Measurements from ENCODE around the gene EYA4. TPM values are rescaled to one million over a fixed set of nuclear protein-coding genes. Genes with fewer than 3 reads are reported as not detected.

Gene EYA4
- total RNA-seq, 1 experiment from 2014 or later: 0.24 TPM

DNA sequence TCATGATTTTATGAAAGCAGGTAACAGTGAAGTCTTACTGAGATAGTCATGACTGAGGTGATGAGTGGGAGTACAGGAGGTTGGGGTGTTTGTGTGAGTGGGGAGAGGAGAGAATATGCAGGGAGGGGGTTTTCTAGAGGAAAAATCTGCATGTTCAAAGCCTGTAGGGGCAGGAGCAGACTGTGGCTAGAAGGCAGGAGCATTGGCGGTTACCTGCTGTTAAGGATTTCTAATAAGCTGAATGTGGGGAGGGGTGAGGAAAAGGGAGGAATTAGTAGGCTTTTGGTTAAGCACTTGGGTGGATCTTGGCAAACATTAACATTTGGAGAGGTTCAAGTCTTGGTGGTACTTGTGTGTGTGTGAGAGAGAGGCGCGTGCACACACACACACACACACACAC lies 70.8 kb downstream of the EYA4 start (continued):
- TF ChIP-seq, protein P1, sequence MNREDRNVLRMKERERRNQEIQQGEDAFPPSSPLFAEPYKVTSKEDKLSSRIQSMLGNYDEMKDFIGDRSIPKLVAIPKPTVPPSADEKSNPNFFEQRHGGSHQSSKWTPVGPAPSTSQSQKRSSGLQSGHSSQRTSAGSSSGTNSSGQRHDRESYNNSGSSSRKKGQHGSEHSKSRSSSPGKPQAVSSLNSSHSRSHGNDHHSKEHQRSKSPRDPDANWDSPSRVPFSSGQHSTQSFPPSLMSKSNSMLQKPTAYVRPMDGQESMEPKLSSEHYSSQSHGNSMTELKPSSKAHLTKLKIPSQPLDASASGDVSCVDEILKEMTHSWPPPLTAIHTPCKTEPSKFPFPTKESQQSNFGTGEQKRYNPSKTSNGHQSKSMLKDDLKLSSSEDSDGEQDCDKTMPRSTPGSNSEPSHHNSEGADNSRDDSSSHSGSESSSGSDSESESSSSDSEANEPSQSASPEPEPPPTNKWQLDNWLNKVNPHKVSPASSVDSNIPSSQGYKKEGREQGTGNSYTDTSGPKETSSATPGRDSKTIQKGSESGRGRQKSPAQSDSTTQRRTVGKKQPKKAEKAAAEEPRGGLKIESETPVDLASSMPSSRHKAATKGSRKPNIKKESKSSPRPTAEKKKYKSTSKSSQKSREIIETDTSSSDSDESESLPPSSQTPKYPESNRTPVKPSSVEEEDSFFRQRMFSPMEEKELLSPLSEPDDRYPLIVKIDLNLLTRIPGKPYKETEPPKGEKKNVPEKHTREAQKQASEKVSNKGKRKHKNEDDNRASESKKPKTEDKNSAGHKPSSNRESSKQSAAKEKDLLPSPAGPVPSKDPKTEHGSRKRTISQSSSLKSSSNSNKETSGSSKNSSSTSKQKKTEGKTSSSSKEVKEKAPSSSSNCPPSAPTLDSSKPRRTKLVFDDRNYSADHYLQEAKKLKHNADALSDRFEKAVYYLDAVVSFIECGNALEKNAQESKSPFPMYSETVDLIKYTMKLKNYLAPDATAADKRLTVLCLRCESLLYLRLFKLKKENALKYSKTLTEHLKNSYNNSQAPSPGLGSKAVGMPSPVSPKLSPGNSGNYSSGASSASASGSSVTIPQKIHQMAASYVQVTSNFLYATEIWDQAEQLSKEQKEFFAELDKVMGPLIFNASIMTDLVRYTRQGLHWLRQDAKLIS (CRISPR knock-in tag; IDR thresholded peaks at IDR 0.05; ENCODE audit: borderline replicate concordance): no peak
- TF ChIP-seq ZNF232 (CRISPR knock-in tag; IDR thresholded peaks at IDR 0.05): no peak
- no peak for TF ChIP-seq ZBTB21 (CRISPR knock-in tag; IDR thresholded peaks at IDR 0.05; ENCODE audit: borderline replicate concordance)

DNA sequence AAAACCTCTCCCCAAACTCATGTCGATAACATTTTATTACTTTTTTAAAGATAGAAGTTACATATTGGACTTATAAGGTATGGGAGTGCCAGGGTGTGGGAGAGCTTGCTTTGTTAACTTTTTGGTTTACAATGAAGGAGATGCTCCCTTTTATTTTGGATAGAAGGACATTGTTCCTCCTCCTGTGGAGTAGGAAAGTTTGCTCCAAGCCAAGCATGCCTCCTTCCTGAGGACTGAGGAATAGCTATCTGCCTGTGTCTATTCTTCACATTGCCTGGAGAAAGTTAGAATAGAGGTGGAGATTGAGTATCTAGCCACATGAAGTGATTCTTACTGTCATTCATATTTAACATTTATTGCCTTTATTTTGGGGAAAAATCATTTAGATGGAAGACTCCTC lies 71.9 kb downstream of the EYA4 start:
- H3K27me3 Mint-ChIP-seq (ENCODE audit: low read depth): no peaks in the 10 kb centered on the region
- DNase-seq (ENCODE audit: low spot score) (no peak), ATAC-seq (peak; percentile 90)
- H3K4me3 Mint-ChIP-seq: no peak overlapping the region
- peaks cover 22% of the 10 kb centered on the region for H3K4me1 Mint-ChIP-seq
- peaks cover under 1% of the 10 kb centered on the region for H3K36me3 Mint-ChIP-seq
- H3K27ac Mint-ChIP-seq: no peak overlapping the region; the same call in 1 of the 2 replicates
- ChIA-PET CTCF (interaction anchor here (0.6 to 2.3 kb wide), 6 partner anchors 97 to 376 kb away, joined by 3 to 8 read pairs (median 3); no protein-coding TSS in a partner anchor), POLR2A (no interaction called here)
- H3K9me3 Mint-ChIP-seq: peaks cover 5% of the 10 kb centered on the region
- TF ChIP-seq, protein P2, sequence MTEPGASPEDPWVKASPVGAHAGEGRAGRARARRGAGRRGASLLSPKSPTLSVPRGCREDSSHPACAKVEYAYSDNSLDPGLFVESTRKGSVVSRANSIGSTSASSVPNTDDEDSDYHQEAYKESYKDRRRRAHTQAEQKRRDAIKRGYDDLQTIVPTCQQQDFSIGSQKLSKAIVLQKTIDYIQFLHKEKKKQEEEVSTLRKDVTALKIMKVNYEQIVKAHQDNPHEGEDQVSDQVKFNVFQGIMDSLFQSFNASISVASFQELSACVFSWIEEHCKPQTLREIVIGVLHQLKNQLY (CRISPR knock-in tag; IDR thresholded peaks at IDR 0.05): no peak
- no peak for TF ChIP-seq JUN (CRISPR knock-in tag; IDR thresholded peaks at IDR 0.05)

DNA sequence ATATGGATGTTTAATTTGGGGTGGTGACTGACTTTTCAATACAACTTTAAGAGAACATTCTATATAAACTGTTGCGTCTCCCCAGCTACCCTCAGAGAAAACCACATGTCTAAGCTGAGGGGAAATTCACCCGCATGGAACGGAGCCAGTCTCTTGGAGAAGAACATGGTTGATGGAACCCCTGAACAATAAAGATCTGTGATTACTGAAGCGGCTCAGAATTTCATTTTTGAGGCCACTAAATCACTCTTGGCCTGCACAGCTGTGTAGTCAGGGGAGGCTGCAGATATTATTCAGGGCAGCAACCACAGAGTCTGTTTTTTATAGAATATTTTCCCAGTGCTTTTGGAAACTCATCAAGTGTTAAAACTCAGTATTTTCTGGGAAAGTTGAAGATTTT lies 73.8 kb downstream of the EYA4 start:
- Mint-ChIP-seq H3K27me3 (ENCODE audit: low read depth) (no peaks in the 10 kb centered on the region), H3K27ac (no peak overlapping the region), H3K4me3 (no peak overlapping the region), H3K4me1 (peaks cover 26% of the 10 kb centered on the region), H3K36me3 (no peaks in the 10 kb centered on the region), H3K9me3 (no peaks in the 10 kb centered on the region)
- no peak for ATAC-seq
- POLR2A ChIA-PET: no interaction called here
- CTCF ChIA-PET: no interaction called here
- no peak for DNase-seq (ENCODE audit: low spot score)
- TF ChIP-seq, protein P3, sequence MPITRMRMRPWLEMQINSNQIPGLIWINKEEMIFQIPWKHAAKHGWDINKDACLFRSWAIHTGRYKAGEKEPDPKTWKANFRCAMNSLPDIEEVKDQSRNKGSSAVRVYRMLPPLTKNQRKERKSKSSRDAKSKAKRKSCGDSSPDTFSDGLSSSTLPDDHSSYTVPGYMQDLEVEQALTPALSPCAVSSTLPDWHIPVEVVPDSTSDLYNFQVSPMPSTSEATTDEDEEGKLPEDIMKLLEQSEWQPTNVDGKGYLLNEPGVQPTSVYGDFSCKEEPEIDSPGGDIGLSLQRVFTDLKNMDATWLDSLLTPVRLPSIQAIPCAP (CRISPR knock-in tag; IDR thresholded peaks at IDR 0.05): no peak
- TF ChIP-seq, protein P4, sequence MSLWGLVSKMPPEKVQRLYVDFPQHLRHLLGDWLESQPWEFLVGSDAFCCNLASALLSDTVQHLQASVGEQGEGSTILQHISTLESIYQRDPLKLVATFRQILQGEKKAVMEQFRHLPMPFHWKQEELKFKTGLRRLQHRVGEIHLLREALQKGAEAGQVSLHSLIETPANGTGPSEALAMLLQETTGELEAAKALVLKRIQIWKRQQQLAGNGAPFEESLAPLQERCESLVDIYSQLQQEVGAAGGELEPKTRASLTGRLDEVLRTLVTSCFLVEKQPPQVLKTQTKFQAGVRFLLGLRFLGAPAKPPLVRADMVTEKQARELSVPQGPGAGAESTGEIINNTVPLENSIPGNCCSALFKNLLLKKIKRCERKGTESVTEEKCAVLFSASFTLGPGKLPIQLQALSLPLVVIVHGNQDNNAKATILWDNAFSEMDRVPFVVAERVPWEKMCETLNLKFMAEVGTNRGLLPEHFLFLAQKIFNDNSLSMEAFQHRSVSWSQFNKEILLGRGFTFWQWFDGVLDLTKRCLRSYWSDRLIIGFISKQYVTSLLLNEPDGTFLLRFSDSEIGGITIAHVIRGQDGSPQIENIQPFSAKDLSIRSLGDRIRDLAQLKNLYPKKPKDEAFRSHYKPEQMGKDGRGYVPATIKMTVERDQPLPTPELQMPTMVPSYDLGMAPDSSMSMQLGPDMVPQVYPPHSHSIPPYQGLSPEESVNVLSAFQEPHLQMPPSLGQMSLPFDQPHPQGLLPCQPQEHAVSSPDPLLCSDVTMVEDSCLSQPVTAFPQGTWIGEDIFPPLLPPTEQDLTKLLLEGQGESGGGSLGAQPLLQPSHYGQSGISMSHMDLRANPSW (CRISPR knock-in tag; conservative IDR thresholded peaks at IDR 0.05; ENCODE audit: low read depth): no peak
- TF ChIP-seq ZNF423 (CRISPR knock-in tag; IDR thresholded peaks at IDR 0.05) (no peak), NFYB (CRISPR knock-in tag; conservative IDR thresholded peaks at IDR 0.05; ENCODE audit: low read depth) (no peak), FOXK1 (CRISPR knock-in tag; IDR thresholded peaks at IDR 0.05) (no peak), CREB1 (CRISPR knock-in tag; IDR thresholded peaks at IDR 0.05) (no peak), GABPB1 (CRISPR knock-in tag; IDR thresholded peaks at IDR 0.05) (no peak), KAT7 (CRISPR knock-in tag; IDR thresholded peaks at IDR 0.05; ENCODE audit: borderline replicate concordance) (no peak), CREM (CRISPR knock-in tag; IDR thresholded peaks at IDR 0.05) (no peak), ZNF396 (CRISPR knock-in tag; IDR thresholded peaks at IDR 0.05; ENCODE audit: borderline replicate concordance) (no peak)
- TF ChIP-seq, protein P5, sequence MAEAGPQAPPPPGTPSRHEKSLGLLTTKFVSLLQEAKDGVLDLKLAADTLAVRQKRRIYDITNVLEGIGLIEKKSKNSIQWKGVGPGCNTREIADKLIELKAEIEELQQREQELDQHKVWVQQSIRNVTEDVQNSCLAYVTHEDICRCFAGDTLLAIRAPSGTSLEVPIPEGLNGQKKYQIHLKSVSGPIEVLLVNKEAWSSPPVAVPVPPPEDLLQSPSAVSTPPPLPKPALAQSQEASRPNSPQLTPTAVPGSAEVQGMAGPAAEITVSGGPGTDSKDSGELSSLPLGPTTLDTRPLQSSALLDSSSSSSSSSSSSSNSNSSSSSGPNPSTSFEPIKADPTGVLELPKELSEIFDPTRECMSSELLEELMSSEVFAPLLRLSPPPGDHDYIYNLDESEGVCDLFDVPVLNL (CRISPR knock-in tag; IDR thresholded peaks at IDR 0.05; ENCODE audit: borderline replicate concordance, low read depth): no peak
- TF ChIP-seq, protein P6, sequence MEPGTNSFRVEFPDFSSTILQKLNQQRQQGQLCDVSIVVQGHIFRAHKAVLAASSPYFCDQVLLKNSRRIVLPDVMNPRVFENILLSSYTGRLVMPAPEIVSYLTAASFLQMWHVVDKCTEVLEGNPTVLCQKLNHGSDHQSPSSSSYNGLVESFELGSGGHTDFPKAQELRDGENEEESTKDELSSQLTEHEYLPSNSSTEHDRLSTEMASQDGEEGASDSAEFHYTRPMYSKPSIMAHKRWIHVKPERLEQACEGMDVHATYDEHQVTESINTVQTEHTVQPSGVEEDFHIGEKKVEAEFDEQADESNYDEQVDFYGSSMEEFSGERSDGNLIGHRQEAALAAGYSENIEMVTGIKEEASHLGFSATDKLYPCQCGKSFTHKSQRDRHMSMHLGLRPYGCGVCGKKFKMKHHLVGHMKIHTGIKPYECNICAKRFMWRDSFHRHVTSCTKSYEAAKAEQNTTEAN (CRISPR knock-in tag; IDR thresholded peaks at IDR 0.05): no peak
- TF ChIP-seq, protein P7, sequence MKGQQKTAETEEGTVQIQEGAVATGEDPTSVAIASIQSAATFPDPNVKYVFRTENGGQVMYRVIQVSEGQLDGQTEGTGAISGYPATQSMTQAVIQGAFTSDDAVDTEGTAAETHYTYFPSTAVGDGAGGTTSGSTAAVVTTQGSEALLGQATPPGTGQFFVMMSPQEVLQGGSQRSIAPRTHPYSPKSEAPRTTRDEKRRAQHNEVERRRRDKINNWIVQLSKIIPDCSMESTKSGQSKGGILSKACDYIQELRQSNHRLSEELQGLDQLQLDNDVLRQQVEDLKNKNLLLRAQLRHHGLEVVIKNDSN (CRISPR knock-in tag; IDR thresholded peaks at IDR 0.05): no peak
- TF ChIP-seq, protein P8, sequence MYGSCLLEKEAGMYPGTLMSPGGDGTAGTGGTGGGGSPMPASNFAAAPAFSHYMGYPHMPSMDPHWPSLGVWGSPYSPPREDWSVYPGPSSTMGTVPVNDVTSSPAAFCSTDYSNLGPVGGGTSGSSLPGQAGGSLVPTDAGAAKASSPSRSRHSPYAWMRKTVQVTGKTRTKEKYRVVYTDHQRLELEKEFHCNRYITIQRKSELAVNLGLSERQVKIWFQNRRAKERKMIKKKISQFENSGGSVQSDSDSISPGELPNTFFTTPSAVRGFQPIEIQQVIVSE (CRISPR knock-in tag; IDR thresholded peaks at IDR 0.05; ENCODE audit: borderline replicate concordance): no peak
